ENCODE measurements around the gene LRRC46.

LRRC46 gene

DNA sequence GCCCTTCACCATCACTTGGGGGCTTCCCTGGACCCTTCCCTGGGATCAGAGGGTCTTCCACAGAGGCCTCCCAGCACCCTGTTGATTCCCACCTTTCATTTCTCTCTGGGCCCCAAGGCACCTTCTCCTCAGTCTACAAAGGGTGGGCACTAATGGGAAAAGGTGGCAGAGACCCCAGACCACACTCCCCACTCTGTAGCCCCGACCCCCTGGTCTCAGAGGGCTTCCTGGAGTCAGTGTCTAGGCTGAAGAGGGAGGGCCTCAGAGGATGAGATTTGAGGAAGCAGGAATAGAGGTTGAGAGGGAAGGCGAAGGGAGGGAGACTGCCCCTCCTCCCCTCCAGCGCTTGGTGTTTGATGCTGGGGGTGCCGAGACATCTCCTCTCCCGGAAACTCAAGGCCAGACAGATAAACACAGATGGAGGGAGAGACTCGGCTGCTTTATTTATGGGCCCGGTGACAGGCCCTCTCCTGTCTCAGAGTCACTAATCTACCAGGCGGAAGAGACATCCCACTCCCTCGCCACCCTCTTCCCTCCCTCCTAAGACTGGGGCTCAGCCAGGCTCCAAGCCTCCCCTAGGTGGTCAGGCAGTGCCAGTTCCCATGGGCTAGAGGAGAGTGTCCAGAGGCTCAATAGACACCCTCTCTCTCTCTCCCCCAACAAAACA lies 46.0 kb downstream of the LRRC46 start:
- no peak for DNase-seq (ENCODE audit: low read depth)
- no peak for TF ChIP-seq CTCF (IDR thresholded peaks at IDR 0.05; ENCODE audit: low read length, missing control alignments)
- H3K4me3 ChIP-seq (replicated peaks; ENCODE audit: low read depth, low read length): no peak overlapping the region

DNA sequence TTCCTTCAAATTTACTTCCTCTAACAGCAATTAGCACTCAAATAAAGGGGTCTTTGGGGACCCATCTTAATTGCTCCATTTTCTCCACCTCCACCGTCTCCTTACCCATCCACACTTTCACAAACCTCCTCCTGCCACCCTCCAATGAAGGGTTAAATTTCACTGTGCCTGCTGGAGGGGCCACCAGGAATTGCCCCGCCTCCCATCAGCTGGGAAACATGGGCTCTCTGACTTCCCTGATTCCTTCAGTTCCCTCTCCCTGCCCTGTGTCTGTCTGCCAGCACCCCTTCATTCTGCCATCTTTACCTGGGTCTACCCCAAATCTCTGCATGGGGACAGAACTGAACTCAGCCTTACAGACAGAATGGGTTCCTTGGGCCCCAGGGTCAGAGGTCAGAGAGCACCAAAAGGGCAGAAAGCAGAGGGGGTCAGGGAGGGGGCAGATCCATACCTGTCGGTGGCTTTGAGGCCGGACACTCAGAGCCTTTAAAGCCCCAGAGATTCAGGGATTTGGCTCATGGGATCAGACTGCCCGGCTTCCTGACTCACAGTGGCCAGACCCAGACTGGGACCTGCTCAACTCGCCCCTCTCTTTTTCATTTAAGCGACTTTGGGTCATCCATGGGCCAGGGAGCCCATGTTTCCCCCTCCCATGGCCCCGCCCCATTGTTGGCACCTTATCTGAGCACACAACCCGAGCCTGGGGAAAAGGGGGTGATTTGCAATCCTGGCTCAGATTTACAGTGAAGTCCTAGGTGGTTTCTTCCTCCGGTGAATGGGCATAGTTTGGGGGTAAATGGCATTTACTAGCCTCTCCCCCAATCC lies 46.9 kb downstream of the LRRC46 start:
- H3K4me3 ChIP-seq (replicated peaks; ENCODE audit: low read depth, low read length): no peak overlapping the region
- DNase-seq (ENCODE audit: low read depth): no peak
- no peak for TF ChIP-seq CTCF (IDR thresholded peaks at IDR 0.05; ENCODE audit: low read length, missing control alignments)

DNA sequence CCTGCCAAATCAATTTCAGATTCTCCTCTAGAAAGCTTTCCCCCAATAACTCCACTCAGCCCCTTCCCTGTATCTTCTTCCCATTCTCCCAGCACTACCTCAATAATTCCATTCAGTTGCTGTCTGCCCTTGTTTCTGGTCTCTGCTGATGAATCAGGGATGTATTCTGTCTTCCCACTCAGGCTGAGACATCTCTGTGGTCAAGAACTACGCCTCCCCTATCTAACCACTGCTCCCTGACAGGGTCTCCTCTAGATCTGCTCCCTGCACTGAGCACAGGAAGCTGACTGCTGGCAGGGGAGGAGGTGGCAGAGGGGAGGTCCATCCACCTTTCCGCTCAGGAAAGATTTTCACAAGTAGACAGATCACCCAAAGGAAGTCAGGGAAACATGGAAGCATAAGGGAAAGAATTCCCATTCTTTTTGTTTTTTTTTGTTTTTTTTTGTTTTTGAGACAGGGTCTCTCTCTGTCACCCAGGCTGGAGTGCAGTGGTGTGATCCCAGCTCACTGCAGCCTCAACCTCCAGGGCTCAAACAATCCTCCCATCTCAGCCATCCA lies 47.6 kb downstream of the LRRC46 start:
- no peak for TF ChIP-seq CTCF (IDR thresholded peaks at IDR 0.05; ENCODE audit: low read length, missing control alignments)
- no peak overlapping the region for H3K4me3 ChIP-seq (replicated peaks; ENCODE audit: low read depth, low read length)
- DNase-seq (ENCODE audit: low read depth): no peak

GRCh38 chr17:47879776-47880454 lies 48.4 kb downstream of the LRRC46 start:
- TF ChIP-seq CTCF (IDR thresholded peaks at IDR 0.05; ENCODE audit: low read length, missing control alignments): no peak
- H3K4me3 ChIP-seq (replicated peaks; ENCODE audit: low read depth, low read length): no peak overlapping the region
- DNase-seq (ENCODE audit: low read depth): no peak

DNA sequence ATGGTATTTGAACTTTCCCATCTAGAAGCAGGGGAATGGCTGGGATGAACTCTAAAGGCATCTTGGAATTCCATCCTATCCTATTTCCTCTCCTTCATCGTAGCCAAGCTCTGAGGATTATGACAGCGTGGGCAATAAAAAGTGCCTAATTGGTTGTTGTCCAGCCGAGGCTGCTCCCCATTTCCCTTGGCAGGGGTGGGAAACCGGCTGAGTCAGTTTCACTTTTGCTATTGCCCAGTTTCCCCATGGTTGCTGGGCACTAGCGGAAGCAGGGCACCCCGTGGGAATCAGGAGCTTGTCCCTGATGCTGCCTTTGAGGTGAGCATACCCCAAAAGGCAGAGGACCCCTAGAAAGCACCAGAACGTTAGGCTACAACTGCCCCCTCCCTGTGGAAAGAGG lies 50.8 kb downstream of the LRRC46 start:
- DNase-seq (ENCODE audit: low read depth): no peak
- TF ChIP-seq CTCF (IDR thresholded peaks at IDR 0.05; ENCODE audit: low read length, missing control alignments): no peak
- no peak overlapping the region for H3K4me3 ChIP-seq (replicated peaks; ENCODE audit: low read depth, low read length)

GRCh38 chr17:47882695-47883588 lies 51.5 kb downstream of the LRRC46 start:
- DNase-seq (ENCODE audit: low read depth): no peak
- no peak overlapping the region for H3K4me3 ChIP-seq (replicated peaks; ENCODE audit: low read depth, low read length)
- no peak for TF ChIP-seq CTCF (IDR thresholded peaks at IDR 0.05; ENCODE audit: low read length, missing control alignments)
